Neural progenitor cell (in vitro differentiated cells): ENCODE results near the gene TUBB2B. TPM values are rescaled to one million over a fixed set of nuclear protein-coding genes. Genes with fewer than 3 reads are reported as not detected.

Experiments
- DNase-seq: peaks from one replicate; pipeline ENCODE4 v3.0.0-alpha.2; 2016; ENCODE audit warnings: low spot score
- H2AFZ ChIP-seq: fragments of 200-600 bp; sonication (generic); replicated peaks from 2 replicates; pipeline ENCODE4 v1.6.1; 2016; ENCODE audit warnings: antibody characterized with exemption
- H3F3A ChIP-seq: fragments of 200-600 bp; sonication (generic); 2 replicates; pipeline ENCODE4 v1.6.1; 2016; ENCODE audit warnings: antibody characterized with exemption, low read depth
- H3K27ac ChIP-seq: fragments of 200-600 bp; sonication (generic); 2 replicates; pipeline ENCODE4 v1.5.1; 2016; ENCODE audit warnings: mild to moderate bottlenecking
- H3K27me3 ChIP-seq: fragments of 200-600 bp; sonication (generic); 2 replicates; pipeline ENCODE4 v1.6.1; 2016; ENCODE audit warnings: mild to moderate bottlenecking, moderate library complexity
- H3K36me3 ChIP-seq: fragments of 200-600 bp; sonication (generic); 2 replicates; pipeline ENCODE4 v1.5.1; 2016
- H3K4me1 ChIP-seq: fragments of 200-600 bp; sonication (generic); 2 replicates; pipeline ENCODE4 v1.6.1; 2016; ENCODE audit warnings: mixed run types
- H3K4me2 ChIP-seq: fragments of 200-600 bp; sonication (generic); 2 replicates; pipeline ENCODE4 v1.6.1; 2016
- H3K4me3 ChIP-seq: fragments of 200-600 bp; sonication (generic); 2 replicates; pipeline ENCODE4 v1.5.1; 2016
- H3K79me2 ChIP-seq: fragments of 200-600 bp; sonication (generic); 2 replicates; pipeline ENCODE4 v1.6.1; 2016; ENCODE audit warnings: low read depth
- H3K9ac ChIP-seq: fragments of 200-600 bp; sonication (generic); 2 replicates; pipeline ENCODE4 v1.6.1; 2016
- H3K9me3 ChIP-seq: fragments of 200-600 bp; sonication (generic); 2 replicates; pipeline ENCODE4 v1.5.1; 2016; ENCODE audit warnings: low read depth
- H4K20me1 ChIP-seq: fragments of 200-600 bp; sonication (generic); 2 replicates; pipeline ENCODE4 v1.6.1; 2016; ENCODE audit warnings: low read depth
- H3K27ac Mint-ChIP-seq: 3 replicates; pipeline ENCODE4 v1.8.0; 2021; ENCODE audit warnings: mixed read lengths
- H3K27me3 Mint-ChIP-seq: 2 replicates; pipeline ENCODE4 v1.8.0; 2022; ENCODE audit warnings: low read depth, mild to moderate bottlenecking, inconsistent platforms, moderate library complexity, mixed read lengths; ENCODE audit not compliant: insufficient read depth
- H3K36me3 Mint-ChIP-seq: 3 replicates; pipeline ENCODE4 v1.8.0; 2021; ENCODE audit warnings: mixed read lengths
- H3K4me1 Mint-ChIP-seq: 3 replicates; pipeline ENCODE4 v1.8.0; 2021; ENCODE audit warnings: mixed read lengths
- H3K4me3 Mint-ChIP-seq: 3 replicates; pipeline ENCODE4 v1.8.0; 2021; ENCODE audit warnings: mild to moderate bottlenecking, moderate library complexity, mixed read lengths
- H3K9me3 Mint-ChIP-seq: 3 replicates; pipeline ENCODE4 v1.8.0; 2020; ENCODE audit warnings: mixed read lengths
- CTCF ChIP-seq: fragments of 200-600 bp; sonication (generic); IDR thresholded peaks from 2 replicates; pipeline ENCODE4 v1.5.1; 2017; ENCODE audit warnings: antibody characterized with exemption, mild to moderate bottlenecking
- EZH2 ChIP-seq: fragments of 200-600 bp; sonication (generic); IDR thresholded peaks from 2 replicates; pipeline ENCODE4 v1.6.1; 2017; ENCODE audit warnings: antibody characterized with exemption, mild to moderate bottlenecking, moderate library complexity
- EZH2phosphoT487 ChIP-seq: fragments of 200-600 bp; sonication (generic); IDR thresholded peaks from 2 replicates; pipeline ENCODE4 v1.6.1; 2017; ENCODE audit warnings: antibody characterized with exemption
- total RNA-seq: library from RNA; depleted of rRNA; stranded (reverse); fragments of >200 nt; gene quantifications from 2 replicates; pipeline ENCODE4 v1.2.3, GENCODE V29; 2015; ENCODE audit warnings: low replicate concordance

The TUBB2B gene
- total RNA-seq, 1 donor from 2014 or later, result 362 TPM

DNA sequence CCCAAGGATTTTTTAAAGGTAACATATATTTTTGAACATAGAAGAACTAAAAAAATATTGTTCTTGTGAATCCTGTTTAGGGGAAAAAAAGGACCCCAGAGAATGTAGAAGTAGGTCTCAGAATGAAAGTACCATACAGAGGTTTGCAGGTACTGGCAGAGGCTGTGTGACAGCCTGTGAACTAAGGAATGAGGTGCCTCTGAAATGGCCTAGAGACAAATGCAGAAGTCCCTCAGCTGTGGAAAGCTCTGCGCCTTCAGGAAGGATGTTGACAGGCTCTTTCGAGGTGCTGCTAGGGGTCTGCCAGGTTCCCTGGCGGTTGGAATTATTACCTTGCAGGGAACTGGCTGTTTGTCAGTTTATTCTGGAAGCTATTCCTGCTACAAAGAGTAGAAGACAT is 8.6 kb upstream of the TUBB2B start:
- H3K27ac Mint-ChIP-seq, result no peak overlapping the region
- no peaks in the 10 kb centered on the region for H3K9me3 ChIP-seq
- no peaks in the 10 kb centered on the region for H3K79me2 ChIP-seq
- H3K4me1 ChIP-seq, result peaks cover 8% of the 10 kb centered on the region
- no peak overlapping the region for H3K9ac ChIP-seq
- TF ChIP-seq CTCF, result no peak
- no peak for TF ChIP-seq EZH2phosphoT487
- TF ChIP-seq EZH2, result no peak
- peaks cover 5% of the 10 kb centered on the region for H3K27me3 Mint-ChIP-seq
- peak overlapping the region; percentile 43 for H3K4me3 Mint-ChIP-seq
- H3K4me3 ChIP-seq, result no peak overlapping the region
- peaks cover 13% of the 10 kb centered on the region for H3F3A ChIP-seq
- H3K27me3 ChIP-seq, result peaks cover 17% of the 10 kb centered on the region
- peaks cover 17% of the 10 kb centered on the region for H3K36me3 Mint-ChIP-seq
- no peaks in the 10 kb centered on the region for H3K9me3 Mint-ChIP-seq
- peaks cover 57% of the 10 kb centered on the region for H3K4me1 Mint-ChIP-seq
- DNase-seq, result no peak
- H3K36me3 ChIP-seq, result no peaks in the 10 kb centered on the region
- no peak overlapping the region for H2AFZ ChIP-seq
- H3K27ac ChIP-seq, result no peak overlapping the region
- no peak overlapping the region for H3K4me2 ChIP-seq
- H4K20me1 ChIP-seq, result no peaks in the 10 kb centered on the region

DNA sequence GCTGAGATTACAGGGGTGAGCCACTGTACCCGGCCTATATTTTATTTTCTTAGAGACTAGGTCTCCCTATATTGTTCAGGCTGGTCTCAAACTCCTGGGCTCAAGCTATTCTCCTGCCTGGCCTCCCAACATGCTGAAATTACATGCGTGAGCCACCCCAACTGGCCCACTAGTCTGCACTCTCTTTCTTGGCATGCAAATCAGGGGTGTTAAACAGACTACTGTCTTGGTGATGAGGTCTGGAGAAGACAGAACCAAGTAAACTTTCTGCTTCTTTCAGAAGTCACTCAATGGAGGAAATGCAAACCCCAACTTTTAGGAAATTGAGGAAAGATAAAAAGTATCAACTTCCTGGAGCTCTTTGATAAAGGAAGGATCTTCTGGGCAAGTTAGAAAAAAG is 8.0 kb upstream of the TUBB2B start:
- peaks cover 2% of the 10 kb centered on the region for H3K27me3 Mint-ChIP-seq

GRCh38 chr6:3233904-3234303 is 6.5 kb upstream of the TUBB2B start:
- Histone ChIP-seq H3K9ac (no peak overlapping the region), H3K4me1 (peaks cover 21% of the 10 kb centered on the region), H3K27me3 (peaks cover 37% of the 10 kb centered on the region), H3K27ac (no peak overlapping the region), H3K4me3 (no peak overlapping the region), H3K9me3 (no peaks in the 10 kb centered on the region), H3K4me2 (no peak overlapping the region), H2AFZ (no peak overlapping the region), H4K20me1 (peaks cover 4% of the 10 kb centered on the region), H3K36me3 (no peaks in the 10 kb centered on the region), H3K79me2 (no peaks in the 10 kb centered on the region), H3F3A (peaks cover 26% of the 10 kb centered on the region)
- peaks cover 15% of the 10 kb centered on the region for H3K36me3 Mint-ChIP-seq
- TF ChIP-seq EZH2 (no peak), EZH2phosphoT487 (no peak), CTCF (no peak)
- H3K4me1 Mint-ChIP-seq, result peaks cover 52% of the 10 kb centered on the region
- H3K27ac Mint-ChIP-seq, result no peak overlapping the region
- H3K9me3 Mint-ChIP-seq, result no peaks in the 10 kb centered on the region
- H3K27me3 Mint-ChIP-seq, result peaks cover 6% of the 10 kb centered on the region
- no peak for DNase-seq
- peak overlapping the region; percentile 63 for H3K4me3 Mint-ChIP-seq

More for the DNA sequence above, 8.0 kb upstream of the TUBB2B start:
- no peaks in the 10 kb centered on the region for H3K9me3 Mint-ChIP-seq
- Histone ChIP-seq H2AFZ (no peak overlapping the region), H3K9me3 (no peaks in the 10 kb centered on the region), H3F3A (peaks cover 15% of the 10 kb centered on the region), H3K27me3 (peaks cover 21% of the 10 kb centered on the region), H3K27ac (no peak overlapping the region), H3K36me3 (no peaks in the 10 kb centered on the region), H3K79me2 (no peaks in the 10 kb centered on the region), H3K9ac (no peak overlapping the region), H3K4me2 (no peak overlapping the region), H3K4me1 (peaks cover 10% of the 10 kb centered on the region), H3K4me3 (no peak overlapping the region), H4K20me1 (no peaks in the 10 kb centered on the region)
- TF ChIP-seq EZH2 (no peak), EZH2phosphoT487 (no peak), CTCF (no peak)
- no peak overlapping the region for H3K27ac Mint-ChIP-seq
- H3K4me3 Mint-ChIP-seq, result peak overlapping the region; percentile 43
- peaks cover 57% of the 10 kb centered on the region for H3K4me1 Mint-ChIP-seq
- DNase-seq, result no peak
- peaks cover 16% of the 10 kb centered on the region for H3K36me3 Mint-ChIP-seq
